CD4-positive, alpha-beta T cell (primary cell): ENCODE data around the gene RPS19. TPM values are rescaled to one million over a fixed set of nuclear protein-coding genes. Genes with fewer than 3 reads are reported as not detected.

Source experiments
- ATAC-seq: fragments of 200-7000 bp; cut with Tn5 transposase; one replicate; pipeline ENCODE4 v1.10.0; 2022; ENCODE audit warnings: mild to moderate bottlenecking; ENCODE audit not compliant: poor library complexity
- CTCF ChIA-PET: fragments of 350-600 bp; sonication (Branson Sonifier 250); formaldehyde crosslinking; loops from one replicate; lab custom pipeline; 2021; ENCODE audit warnings: antibody characterized with exemption, inconsistent platforms; lab: Charles Lee
- POLR2A ChIA-PET: fragments of 350-600 bp; sonication (Branson Sonifier 250); formaldehyde crosslinking; loops from one replicate; lab custom pipeline; 2021; ENCODE audit warnings: antibody characterized with exemption, inconsistent platforms; lab: Charles Lee
- DNase-seq, 14 experiments: peaks; one replicate each; pipeline ENCODE4 v3.0.0-alpha.2; 2013 to 2020; ENCODE audit warnings: mixed read lengths in 2 of 14
- H3K27ac ChIP-seq, 2 donors: one replicate each; pipeline versions ENCODE4 v1.5.1 to v1.7.0; 2013; ENCODE audit warnings: low read length in 2 of 2, low read depth in 1 of 2, mild to moderate bottlenecking in 1 of 2
- H3K27me3 ChIP-seq, 2 experiments: 1 replicate in 1 of 2; 2 replicates in 1 of 2; pipeline versions ENCODE4 v1.6.1 to v1.7.0; 2013; ENCODE audit warnings: low read length in 2 of 2, control low read depth in 1 of 2, mild to moderate bottlenecking in 1 of 2, moderate library complexity in 1 of 2; ENCODE audit not compliant: insufficient read depth in 2 of 2, control insufficient read depth in 1 of 2
- H3K36me3 ChIP-seq: one replicate; pipeline ENCODE4 v1.6.1; 2013; ENCODE audit warnings: low read length, control low read depth; ENCODE audit not compliant: insufficient read depth
- H3K4me1 ChIP-seq: one replicate; pipeline ENCODE4 v1.6.1; 2013; ENCODE audit warnings: low read length, control low read depth; ENCODE audit not compliant: insufficient read depth
- H3K4me3 ChIP-seq: one replicate; pipeline ENCODE4 v1.5.1; 2013; ENCODE audit warnings: mild to moderate bottlenecking, low read length, moderate library complexity
- H3K9me3 ChIP-seq, 2 experiments: 1 replicate in 1 of 2; 2 replicates in 1 of 2; pipeline versions ENCODE4 v1.6.1 to v1.7.0; 2013; ENCODE audit warnings: low read length in 2 of 2, mild to moderate bottlenecking in 2 of 2, control low read depth in 1 of 2, moderate library complexity in 1 of 2; ENCODE audit not compliant: control insufficient read depth in 1 of 2, insufficient read depth in 1 of 2
- H3K27ac Mint-ChIP-seq: one replicate; pipeline ENCODE4 v1.8.0; 2020; ENCODE audit warnings: mixed read lengths
- H3K27me3 Mint-ChIP-seq: one replicate; pipeline ENCODE4 v1.8.0; 2021; ENCODE audit warnings: mixed read lengths
- H3K36me3 Mint-ChIP-seq: one replicate; pipeline ENCODE4 v1.8.0; 2021; ENCODE audit warnings: low read depth, mixed read lengths
- H3K4me1 Mint-ChIP-seq: one replicate; pipeline ENCODE4 v1.8.0; 2021; ENCODE audit warnings: low read depth, mixed read lengths
- H3K4me3 Mint-ChIP-seq: one replicate; pipeline ENCODE4 v1.8.0; 2020; ENCODE audit warnings: mild to moderate bottlenecking, mixed read lengths
- H3K9me3 Mint-ChIP-seq: one replicate; pipeline ENCODE4 v1.8.0; 2020; ENCODE audit warnings: mixed read lengths
- intact Hi-C, 2 experiments: fragments of 100-400 bp; cut with DNase I in 1 of 2; cut with micrococcal nuclease in 1 of 2; formaldehyde crosslinking; loops; one replicate each; pipeline versions ENCODE4 v1.15.1 to v1.9.0; 2023 to 2025; cut with DNase I, micrococcal nuclease
- total RNA-seq, 174 experiments: library from RNA in 2 of 174; stranded (reverse) in 2 of 174; gene quantifications; one replicate each; pipeline ENCODE4 v1.2.3 and lab custom pipeline; 2021 to 2026
- TF ChIP-seq, protein P1 (sequence below): fragments of 200-600 bp; IDR thresholded peaks from one replicate; pipeline ENCODE4 v1.8.0; 2022; ENCODE audit warnings: antibody characterized with exemption, mild to moderate bottlenecking

The RPS19 gene
- total RNA-seq, 2 experiments from 2014 or later = 3,668 to 3,697 TPM

- Histone ChIP-seq H3K27ac (no peak overlapping the region), H3K4me1 (peaks cover 62% of the 10 kb centered on the region), H3K36me3 (peaks cover 11% of the 10 kb centered on the region), H3K27me3 (peaks cover 28% of the 10 kb centered on the region in 2 experiments), H3K4me3 (no peak overlapping the region), H3K9me3 (no peaks in the 10 kb centered on the region)
- H3K27ac Mint-ChIP-seq = peak overlapping the region; percentile 87
- H3K9me3 Mint-ChIP-seq = no peaks in the 10 kb centered on the region
- H3K27me3 Mint-ChIP-seq = peaks cover 10% of the 10 kb centered on the region
- H3K4me3 Mint-ChIP-seq = peak overlapping the region; percentile 66
- intact Hi-C loops = no loop called here
- CTCF ChIA-PET = interaction anchor here (1.2 to 1.7 kb wide), 2 partner anchors 38 kb away, joined by 4 read pairs; no protein-coding TSS in a partner anchor
- H3K4me1 Mint-ChIP-seq = peaks cover 46% of the 10 kb centered on the region
- DNase-seq (peak in 1 of 14 experiments; percentile 45), ATAC-seq (peak; percentile 24)
- H3K36me3 Mint-ChIP-seq = peaks cover 13% of the 10 kb centered on the region
- TF ChIP-seq, protein P1, sequence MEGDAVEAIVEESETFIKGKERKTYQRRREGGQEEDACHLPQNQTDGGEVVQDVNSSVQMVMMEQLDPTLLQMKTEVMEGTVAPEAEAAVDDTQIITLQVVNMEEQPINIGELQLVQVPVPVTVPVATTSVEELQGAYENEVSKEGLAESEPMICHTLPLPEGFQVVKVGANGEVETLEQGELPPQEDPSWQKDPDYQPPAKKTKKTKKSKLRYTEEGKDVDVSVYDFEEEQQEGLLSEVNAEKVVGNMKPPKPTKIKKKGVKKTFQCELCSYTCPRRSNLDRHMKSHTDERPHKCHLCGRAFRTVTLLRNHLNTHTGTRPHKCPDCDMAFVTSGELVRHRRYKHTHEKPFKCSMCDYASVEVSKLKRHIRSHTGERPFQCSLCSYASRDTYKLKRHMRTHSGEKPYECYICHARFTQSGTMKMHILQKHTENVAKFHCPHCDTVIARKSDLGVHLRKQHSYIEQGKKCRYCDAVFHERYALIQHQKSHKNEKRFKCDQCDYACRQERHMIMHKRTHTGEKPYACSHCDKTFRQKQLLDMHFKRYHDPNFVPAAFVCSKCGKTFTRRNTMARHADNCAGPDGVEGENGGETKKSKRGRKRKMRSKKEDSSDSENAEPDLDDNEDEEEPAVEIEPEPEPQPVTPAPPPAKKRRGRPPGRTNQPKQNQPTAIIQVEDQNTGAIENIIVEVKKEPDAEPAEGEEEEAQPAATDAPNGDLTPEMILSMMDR = no peak
- POLR2A ChIA-PET = interaction anchor here (1.1 to 8.3 kb wide), 16 partner anchors 8 to 52 kb away, joined by 3 to 92 read pairs (median 6); partner anchors contain the start of genes CD79A, ERFL and RPS19
These were observed 51.2 kb downstream of the RPS19 start for GRCh38 chr19:41910992-41911888.

GRCh38 chr19:41911889-41912731 lies 52.1 kb downstream of the RPS19 start:
- Histone ChIP-seq H3K27me3 (peaks cover 35 to 37% of the 10 kb centered on the region in 2 experiments), H3K9me3 (no peaks in the 10 kb centered on the region), H3K4me3 (no peak overlapping the region), H3K36me3 (peaks cover 3% of the 10 kb centered on the region), H3K4me1 (peaks cover 67% of the 10 kb centered on the region), H3K27ac (no peak overlapping the region)
- ATAC-seq (no peak), DNase-seq (no peak)
- intact Hi-C loops = loop anchor here in 1 of 2 experiments (2.0 kb wide), 1 partner anchor 17 kb away; the partner anchor contains the start of gene ERFL
- peaks cover 5% of the 10 kb centered on the region for H3K36me3 Mint-ChIP-seq
- POLR2A ChIA-PET = interaction anchor here (1.1 to 8.3 kb wide), 15 partner anchors 9 to 52 kb away, joined by 3 to 92 read pairs (median 7); partner anchors contain the start of genes CD79A, ERFL and RPS19
- H3K9me3 Mint-ChIP-seq = no peaks in the 10 kb centered on the region
- peaks cover 41% of the 10 kb centered on the region for H3K4me1 Mint-ChIP-seq
- H3K4me3 Mint-ChIP-seq = peak overlapping the region; percentile 66
- CTCF ChIA-PET = interaction anchor here (1.2 kb wide), 1 partner anchor 39 kb away, joined by 4 read pairs; no protein-coding TSS in a partner anchor
- H3K27ac Mint-ChIP-seq = peak overlapping the region; percentile 87
- H3K27me3 Mint-ChIP-seq = peaks cover 10% of the 10 kb centered on the region
- TF ChIP-seq, protein P1 = no peak
